Measurements from ENCODE around the gene RBM15.

RBM15 gene

GRCh38 chr1:110320168-110320518 is 19.0 kb upstream of the RBM15 start:
- DNase-seq = no peak

GRCh38 chr1:110321045-110321444 is 18.1 kb upstream of the RBM15 start:
- no peak for DNase-seq

GRCh38 chr1:110321846-110322245 is 17.3 kb upstream of the RBM15 start:
- no peak for DNase-seq

DNA sequence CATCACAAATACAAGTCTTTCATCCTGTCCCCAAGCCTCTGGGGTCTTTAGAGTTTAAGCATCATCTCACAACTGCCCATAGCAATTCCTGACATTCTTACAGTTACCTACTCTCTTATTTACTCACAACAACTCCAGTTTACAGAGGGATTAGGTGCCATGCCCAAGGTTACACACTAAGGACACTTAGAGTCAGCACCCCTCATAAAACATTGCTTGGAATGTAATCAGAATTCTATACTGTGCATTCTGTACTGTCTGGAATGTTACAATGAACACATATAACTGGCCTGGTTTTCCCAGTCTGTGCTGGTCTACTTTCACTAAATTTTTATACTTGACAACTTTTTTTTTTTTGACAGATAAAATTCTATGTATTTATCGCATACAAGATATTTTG is 14.5 kb upstream of the RBM15 start:
- no peak for DNase-seq

GRCh38 chr1:110326826-110327225 is 12.4 kb upstream of the RBM15 start:
- DNase-seq = no peak

GRCh38 chr1:110328274-110328673 is 10.9 kb upstream of the RBM15 start:
- DNase-seq = no peak

- DNase-seq = no peak
Observed at GRCh38 chr1:110328700-110329099, 10.5 kb upstream of the RBM15 start.

GRCh38 chr1:110335265-110335664 is 3.9 kb upstream of the RBM15 start:
- no peak for DNase-seq

DNA sequence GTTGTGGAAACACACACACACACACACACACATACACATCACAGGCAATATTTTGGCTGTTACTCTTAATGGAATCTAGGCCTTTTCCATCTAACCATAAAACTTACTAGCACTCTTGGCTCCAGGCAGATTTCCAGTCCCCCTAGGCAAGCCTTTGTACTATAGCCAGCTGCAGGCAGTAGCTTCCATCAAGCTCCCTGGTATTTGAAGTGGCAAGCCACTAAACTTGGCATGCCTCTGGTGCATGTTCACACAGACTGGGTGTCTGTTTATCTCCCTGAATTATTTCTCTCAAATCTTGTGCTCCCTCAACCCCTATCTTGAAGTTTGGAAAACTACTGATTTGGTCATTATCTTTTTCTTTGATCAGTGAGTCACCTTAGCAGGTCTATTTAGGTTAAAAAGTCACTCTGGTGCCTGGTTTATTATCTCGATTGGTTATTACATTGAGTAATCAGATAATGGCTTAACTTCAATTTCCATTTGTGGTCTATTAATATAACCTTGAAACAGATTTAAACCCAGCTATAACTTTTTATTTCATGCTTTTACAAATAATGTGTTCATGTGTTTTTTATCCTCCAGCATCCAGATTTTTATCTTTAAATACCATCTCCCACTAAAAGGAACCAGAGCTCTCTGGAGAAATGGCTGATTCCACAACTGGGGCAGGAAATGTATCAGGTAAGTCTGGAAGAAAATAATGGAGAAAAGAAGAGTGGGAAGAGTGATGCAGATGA is 2.7 kb upstream of the RBM15 start:
- no peak for DNase-seq

DNA sequence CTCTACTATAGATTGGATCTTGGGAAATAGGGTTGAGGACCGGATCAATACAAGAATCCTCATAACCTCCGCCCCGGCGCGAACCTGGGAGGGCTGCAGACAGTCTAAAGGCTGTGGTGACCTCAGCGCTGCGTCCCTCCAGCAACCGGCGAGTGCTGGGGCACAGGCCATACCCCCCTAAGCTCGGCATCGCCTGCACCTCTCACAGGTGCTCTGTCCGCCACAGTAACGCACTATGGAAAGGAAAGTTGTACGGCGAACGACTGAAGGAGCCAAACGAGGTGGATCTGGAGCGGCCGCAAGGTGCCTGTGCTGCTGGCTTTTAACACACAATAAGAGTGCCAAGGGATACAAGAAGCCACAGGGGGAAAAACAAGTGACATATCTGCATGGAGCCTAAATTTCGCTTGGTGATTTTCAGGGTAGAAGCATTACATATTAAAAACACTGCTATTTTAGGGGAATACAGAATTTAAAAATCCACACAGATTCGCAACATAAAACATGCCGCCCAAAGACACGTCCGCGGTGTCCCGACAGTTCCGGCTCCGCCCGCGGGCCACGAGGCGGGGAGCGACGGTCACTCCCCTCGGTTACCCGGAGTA is 1.4 kb upstream of the RBM15 start:
- no peak for DNase-seq

- peak; percentile 99 for DNase-seq
Observed at GRCh38 chr1:110338309-110338885, 780 bp upstream of the RBM15 start.

GRCh38 chr1:110339407-110340206 is 430 bp downstream of the RBM15 start:
- no peak for DNase-seq

DNA sequence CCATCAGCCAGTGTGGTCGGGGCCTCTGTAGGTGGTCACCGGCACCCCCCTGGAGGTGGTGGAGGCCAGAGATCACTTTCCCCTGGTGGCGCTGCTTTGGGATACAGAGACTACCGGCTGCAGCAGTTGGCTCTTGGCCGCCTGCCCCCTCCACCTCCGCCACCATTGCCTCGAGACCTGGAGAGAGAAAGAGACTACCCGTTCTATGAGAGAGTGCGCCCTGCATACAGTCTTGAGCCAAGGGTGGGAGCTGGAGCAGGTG is 961 bp downstream of the RBM15 start:
- DNase-seq = no peak

DNA sequence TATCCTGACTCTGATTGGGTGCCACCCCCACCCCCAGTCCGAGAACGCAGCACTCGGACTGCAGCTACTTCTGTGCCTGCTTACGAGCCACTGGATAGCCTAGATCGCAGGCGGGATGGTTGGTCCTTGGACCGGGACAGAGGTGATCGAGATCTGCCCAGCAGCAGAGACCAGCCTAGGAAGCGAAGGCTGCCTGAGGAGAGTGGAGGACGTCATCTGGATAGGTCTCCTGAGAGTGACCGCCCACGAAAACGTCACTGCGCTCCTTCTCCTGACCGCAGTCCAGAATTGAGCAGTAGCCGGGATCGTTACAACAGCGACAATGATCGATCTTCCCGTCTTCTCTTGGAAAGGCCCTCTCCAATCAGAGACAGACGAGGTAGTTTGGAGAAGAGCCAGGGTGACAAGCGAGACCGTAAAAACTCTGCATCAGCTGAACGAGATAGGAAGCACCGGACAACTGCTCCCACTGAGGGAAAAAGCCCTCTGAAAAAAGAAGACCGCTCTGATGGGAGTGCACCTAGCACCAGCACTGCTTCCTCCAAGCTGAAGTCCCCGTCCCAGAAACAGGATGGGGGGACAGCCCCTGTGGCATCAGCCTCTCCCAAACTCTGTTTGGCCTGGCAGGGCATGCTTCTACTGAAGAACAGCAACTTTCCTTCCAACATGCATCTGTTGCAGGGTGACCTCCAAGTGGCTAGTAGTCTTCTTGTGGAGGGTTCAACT is 2.1 kb downstream of the RBM15 start:
- DNase-seq = no peak

GRCh38 chr1:110341872-110342331 is 2.7 kb downstream of the RBM15 start:
- no peak for DNase-seq

GRCh38 chr1:110343249-110343648 is 4.1 kb downstream of the RBM15 start:
- DNase-seq = no peak

DNA sequence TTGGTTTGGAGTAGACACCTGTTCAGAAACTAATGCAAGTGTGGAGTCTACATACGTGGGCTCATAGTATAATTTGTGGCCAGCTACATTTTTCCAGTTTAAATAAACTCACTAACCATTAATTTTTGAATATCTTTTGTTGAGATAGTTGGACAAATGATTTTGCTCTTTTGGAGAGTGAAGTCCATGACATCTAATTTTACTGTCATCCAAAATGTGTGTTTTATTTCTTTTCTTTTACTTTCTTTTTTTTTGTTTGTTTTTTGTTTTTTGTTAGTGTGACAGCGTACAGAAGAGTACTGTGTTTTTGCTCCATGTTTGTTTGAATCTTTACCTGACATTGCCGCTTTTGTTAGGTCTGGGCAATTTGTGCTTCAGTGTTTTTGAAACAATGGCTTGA is 5.0 kb downstream of the RBM15 start:
- DNase-seq = no peak

DNA sequence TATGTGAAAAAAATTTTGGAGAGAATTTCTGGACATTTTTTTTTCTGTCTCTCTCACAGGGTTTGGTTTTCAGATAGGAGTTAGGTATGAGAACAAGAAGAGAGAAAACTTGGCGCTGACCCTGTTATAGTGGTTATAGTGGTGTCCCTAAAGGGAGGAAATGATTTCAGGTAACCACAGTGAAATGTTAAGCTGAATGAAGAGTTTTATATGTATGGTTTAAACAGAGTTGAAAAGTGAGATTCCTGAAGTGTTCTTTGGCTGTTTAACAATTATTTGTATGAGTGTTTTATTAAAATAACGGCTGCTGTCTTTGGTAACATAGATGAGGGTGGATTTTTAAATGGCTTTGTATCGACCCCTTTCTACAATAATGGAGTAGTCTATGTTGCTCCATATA is 6.3 kb downstream of the RBM15 start:
- DNase-seq = no peak

DNA sequence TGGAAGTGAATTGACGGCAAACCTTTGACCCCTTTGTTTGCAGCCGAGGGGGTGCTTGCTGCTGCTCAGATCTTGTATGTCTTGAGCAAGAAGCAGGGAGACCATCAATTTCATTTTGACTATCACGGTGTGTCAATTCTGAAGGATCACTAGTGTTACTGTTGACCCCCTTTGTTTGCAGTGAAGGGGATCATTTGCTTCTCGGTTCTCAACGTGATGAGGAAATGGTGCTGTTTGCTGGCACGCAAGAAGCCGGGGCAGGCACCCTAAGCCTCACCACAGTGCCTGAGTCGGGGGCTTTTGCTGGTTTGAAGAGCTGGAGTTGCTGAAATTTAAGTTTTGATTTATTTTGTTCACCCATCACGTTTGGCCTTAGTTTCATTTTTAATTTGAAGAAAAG is 7.5 kb downstream of the RBM15 start:
- DNase-seq = no peak

GRCh38 chr1:110347182-110347893 is 8.2 kb downstream of the RBM15 start:
- no peak for DNase-seq

- DNase-seq = no peak
Observed at GRCh38 chr1:110348050-110348449, 8.9 kb downstream of the RBM15 start.

- DNase-seq = no peak
Observed at GRCh38 chr1:110348771-110349170, 9.6 kb downstream of the RBM15 start.

DNA sequence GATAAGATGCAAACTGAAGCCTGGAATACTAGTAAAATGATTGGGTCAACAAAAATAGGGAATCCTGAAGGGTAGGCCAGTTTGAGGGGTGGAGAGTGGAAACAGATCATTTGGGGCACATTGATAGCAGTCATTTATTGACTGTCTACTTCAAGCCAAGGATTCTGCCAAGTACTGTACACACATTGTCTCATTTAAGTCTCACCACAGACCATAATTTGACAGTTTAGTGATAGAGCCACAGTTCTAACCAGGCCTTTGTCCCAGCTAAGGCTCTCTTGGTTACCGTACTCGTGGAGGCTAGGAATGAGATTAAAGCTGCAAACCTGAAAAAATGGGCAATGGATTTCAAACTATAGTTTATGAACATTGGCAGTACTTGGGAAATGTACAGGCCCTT is 11.2 kb downstream of the RBM15 start:
- DNase-seq = no peak
